CD8-positive, alpha-beta memory T cell (primary cell): Measurements from ENCODE around the gene H2AZ1. TPM values are rescaled to one million over a fixed set of nuclear protein-coding genes. Genes with fewer than 3 reads are reported as not detected.

Experiments used
- polyA plus RNA-seq: library from polyadenylated mRNA; unstranded; fragments of 300-500 nt; fragmentation: Illumina TruSeq; gene quantifications from one replicate; pipeline ENCODE4 v1.2.3, GENCODE V29; 2021
- total RNA-seq, 2 experiments: library from RNA; stranded (reverse); gene quantifications; one replicate each; pipeline ENCODE4 v1.2.3, GENCODE V29; 2021

The H2AZ1 gene
- total and polyA plus RNA-seq, 3 experiments from 2014 or later, result 372 to 515 (median 494) TPM

Other genes starting within 250 kb of the H2AZ1 start
- 10 to 100 TPM; 18.8 to 20.9 TPM for gene DAPP1, start 133.4 kb downstream of the H2AZ1 start, total RNA-seq
- 10.3 TPM for gene DAPP1, start 133.4 kb downstream of the H2AZ1 start, polyA plus RNA-seq
- 10 to 100 TPM; 35.7 to 37.9 TPM for gene LAMTOR3, start 55.8 kb downstream of the H2AZ1 start, total RNA-seq
- 39.0 TPM for gene LAMTOR3, start 55.8 kb downstream of the H2AZ1 start, polyA plus RNA-seq
- 10 to 100 TPM; 43.8 to 46.5 TPM for gene DNAJB14, start 3.7 kb downstream of the H2AZ1 start, total RNA-seq
- gene DNAJB14, start 3.7 kb downstream of the H2AZ1 start, polyA plus RNA-seq, result 63.3 TPM
- gene DDIT4L, start 240.2 kb upstream of the H2AZ1 start, total RNA-seq, result not detected
- gene DDIT4L, start 240.2 kb upstream of the H2AZ1 start, polyA plus RNA-seq, result 0.15 TPM